Body of pancreas (tissue), 4 donors: ENCODE results near the gene KRT15. TPM values are rescaled to one million over a fixed set of nuclear protein-coding genes. Genes with fewer than 3 reads are reported as not detected.

ENCODE experiments used
- ATAC-seq: fragments of 150-250 bp; one replicate; pipeline ENCODE4 v1.9.1; 2016
- DNase-seq, 4 donors: peaks; one replicate each; pipeline ENCODE4 v3.0.0-alpha.2; 2019
- H3K27ac ChIP-seq, 4 donors: fragments of 200-600 bp; sonication (generic); 1 replicate in 3 of 4; 2 replicates in 1 of 4; pipeline versions ENCODE4 v1.5.1 to v1.6.1; 2016 to 2019; ENCODE audit warnings: mild to moderate bottlenecking in 1 of 4, mixed read lengths in 1 of 4, moderate library complexity in 1 of 4
- H3K27me3 ChIP-seq, 2 donors: fragments of 200-600 bp; sonication (generic); one replicate each; pipeline ENCODE4 v1.6.0; 2016; ENCODE audit warnings: mild to moderate bottlenecking in 1 of 2
- H3K36me3 ChIP-seq, 2 donors: fragments of 200-600 bp; sonication (generic); replicated peaks in 1 of 2; 2 replicates each; pipeline ENCODE4 v1.5.1; 2016; ENCODE audit warnings: low read depth in 2 of 2; ENCODE audit not compliant: insufficient read depth in 1 of 2
- H3K4me1 ChIP-seq: fragments of 200-600 bp; sonication (generic); one replicate; pipeline ENCODE4 v1.6.0; 2016
- H3K4me3 ChIP-seq, 2 donors: fragments of 200-600 bp; sonication (generic); 1 replicate in 1 of 2; 2 replicates in 1 of 2; pipeline ENCODE4 v1.5.1; 2016 to 2019
- H3K9me3 ChIP-seq, 3 donors: fragments of 200-600 bp; sonication (generic); 1 replicate in 2 of 3; 2 replicates in 1 of 3; pipeline ENCODE4 v1.5.1; 2016
- POLR2A ChIP-seq, 3 donors: fragments of 450-650 bp; IDR thresholded peaks; one replicate each; pipeline ENCODE4 v1.6.1; 2016; ENCODE audit warnings: antibody characterized with exemption in 3 of 3, mild to moderate bottlenecking in 2 of 3
- WGBS, 2 donors: methylation state at CpG; one replicate each; pipeline ENCODE4 v1.1.5; 2017; 5-methylcytosine and 5-hydroxymethylcytosine counted together
- intact Hi-C: fragments of 100-400 bp; cut with DNase I; formaldehyde crosslinking; loops from one replicate; pipeline ENCODE4 v1.15.1; 2023
- total RNA-seq, 2 donors: library from RNA; depleted of rRNA; stranded (reverse); fragments of >200 nt; gene quantifications; one replicate each; pipeline ENCODE4 v1.1.0, GENCODE V29; 2016
- TF ChIP-seq, protein P1 (sequence below), 7 experiments: fragments of 450-650 bp in 4 of 7; fragments of 200-600 bp in 3 of 7; sonication (generic) in 3 of 7; IDR thresholded peaks; one replicate each; pipeline ENCODE4 v1.5.1; 2016 to 2019; ENCODE audit warnings: antibody characterized with exemption in 7 of 7

Gene KRT15
- total RNA-seq, result under 1 TPM in 1 of 2 donors, not detected in 1; 0.52 TPM

DNA sequence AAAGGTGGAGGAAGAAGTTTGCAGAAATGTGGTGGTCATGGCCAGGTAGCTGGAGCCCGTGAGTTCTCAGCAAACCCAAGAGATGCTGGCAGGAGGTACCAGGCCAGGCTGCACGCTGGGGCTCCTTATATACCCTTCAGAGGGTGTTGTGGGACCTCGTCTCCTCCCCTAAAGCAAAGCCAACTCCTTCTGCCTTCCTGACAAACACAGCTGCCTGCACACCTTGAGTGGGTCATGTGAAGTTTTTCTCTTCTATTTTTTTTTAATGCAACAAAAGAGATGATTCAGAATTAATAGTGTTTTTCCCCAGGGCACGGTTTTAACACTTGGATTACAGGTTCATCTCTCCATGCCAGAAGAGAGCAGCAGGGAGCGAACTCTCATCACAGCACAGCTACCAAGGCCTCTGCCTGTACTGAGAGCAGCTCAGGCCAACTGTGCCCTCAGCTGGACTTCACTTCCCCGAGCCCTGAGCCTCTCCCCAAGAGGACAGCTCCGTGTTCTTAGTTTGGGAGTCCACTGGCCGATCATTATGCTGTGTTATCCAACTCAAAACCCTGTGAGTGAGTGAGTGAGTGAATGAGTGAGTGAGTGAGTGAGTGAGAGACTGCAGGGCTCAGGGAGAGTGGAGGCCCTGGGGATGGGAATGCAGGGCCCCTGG is at the start of gene KRT15:
TSS of gene KRT15 (minus strand) at position 102 of the 661 bp plus-strand sequence. CDS start at position 39, 63 bp downstream.
- Histone ChIP-seq H3K4me1 (peaks cover 37% of the 10 kb centered on the region), H3K9me3 (no peaks in the 10 kb centered on the region), H3K27ac (peak within 1 kb of the TSS in 3 of 4 donors; percentile 52 to 73 (median 63)), H3K4me3 (no peak within 1 kb of the TSS), H3K27me3 (no peaks in the 10 kb centered on the region), H3K36me3 (no peaks in the 10 kb centered on the region)
- WGBS, 2 donors, result 51 to 63% methylated on average over 8 of the region's 8 CpGs
- TF ChIP-seq, protein P1, sequence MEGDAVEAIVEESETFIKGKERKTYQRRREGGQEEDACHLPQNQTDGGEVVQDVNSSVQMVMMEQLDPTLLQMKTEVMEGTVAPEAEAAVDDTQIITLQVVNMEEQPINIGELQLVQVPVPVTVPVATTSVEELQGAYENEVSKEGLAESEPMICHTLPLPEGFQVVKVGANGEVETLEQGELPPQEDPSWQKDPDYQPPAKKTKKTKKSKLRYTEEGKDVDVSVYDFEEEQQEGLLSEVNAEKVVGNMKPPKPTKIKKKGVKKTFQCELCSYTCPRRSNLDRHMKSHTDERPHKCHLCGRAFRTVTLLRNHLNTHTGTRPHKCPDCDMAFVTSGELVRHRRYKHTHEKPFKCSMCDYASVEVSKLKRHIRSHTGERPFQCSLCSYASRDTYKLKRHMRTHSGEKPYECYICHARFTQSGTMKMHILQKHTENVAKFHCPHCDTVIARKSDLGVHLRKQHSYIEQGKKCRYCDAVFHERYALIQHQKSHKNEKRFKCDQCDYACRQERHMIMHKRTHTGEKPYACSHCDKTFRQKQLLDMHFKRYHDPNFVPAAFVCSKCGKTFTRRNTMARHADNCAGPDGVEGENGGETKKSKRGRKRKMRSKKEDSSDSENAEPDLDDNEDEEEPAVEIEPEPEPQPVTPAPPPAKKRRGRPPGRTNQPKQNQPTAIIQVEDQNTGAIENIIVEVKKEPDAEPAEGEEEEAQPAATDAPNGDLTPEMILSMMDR (IDR thresholded peaks at IDR 0.05), result no peak
- TF ChIP-seq POLR2A (IDR thresholded peaks at IDR 0.05), result no peak
- intact Hi-C loops, result no loop called here
- no peak for ATAC-seq
- DNase-seq, result no peak

DNA sequence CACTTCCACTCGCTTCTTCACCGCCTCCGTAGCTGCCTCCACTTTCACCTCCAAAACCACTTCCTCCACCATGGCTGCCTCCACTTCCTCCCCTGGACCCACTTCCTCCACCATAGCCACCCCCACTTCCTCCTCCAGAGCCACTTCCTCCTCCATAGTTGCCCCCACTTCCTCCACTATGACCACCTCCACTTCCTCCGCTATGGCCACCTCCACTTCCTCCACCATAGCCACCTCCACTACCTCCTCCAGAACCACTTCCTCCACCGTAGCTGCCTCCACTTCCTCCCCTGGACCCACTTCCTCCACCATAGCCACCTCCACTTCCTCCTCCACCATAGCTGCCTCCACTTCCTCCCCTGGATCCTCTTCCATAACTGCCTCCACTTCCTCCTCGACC is 48.6 kb upstream of the KRT15 start:
- no peaks in the 10 kb centered on the region for H3K9me3 ChIP-seq
- H3K4me3 ChIP-seq, result no peak overlapping the region
- no peaks in the 10 kb centered on the region for H3K4me1 ChIP-seq
- no peak overlapping the region for H3K27ac ChIP-seq
- H3K27me3 ChIP-seq, result no peaks in the 10 kb centered on the region
- H3K36me3 ChIP-seq, result no peaks in the 10 kb centered on the region
- intact Hi-C loops, result no loop called here
- no peak for ATAC-seq
- TF ChIP-seq POLR2A (IDR thresholded peaks at IDR 0.05), result no peak
- TF ChIP-seq, protein P1 (IDR thresholded peaks at IDR 0.05), result no peak
- WGBS, 2 donors, result 78 to 80% methylated on average over 6 of the region's 6 CpGs
- no peak for DNase-seq

DNA sequence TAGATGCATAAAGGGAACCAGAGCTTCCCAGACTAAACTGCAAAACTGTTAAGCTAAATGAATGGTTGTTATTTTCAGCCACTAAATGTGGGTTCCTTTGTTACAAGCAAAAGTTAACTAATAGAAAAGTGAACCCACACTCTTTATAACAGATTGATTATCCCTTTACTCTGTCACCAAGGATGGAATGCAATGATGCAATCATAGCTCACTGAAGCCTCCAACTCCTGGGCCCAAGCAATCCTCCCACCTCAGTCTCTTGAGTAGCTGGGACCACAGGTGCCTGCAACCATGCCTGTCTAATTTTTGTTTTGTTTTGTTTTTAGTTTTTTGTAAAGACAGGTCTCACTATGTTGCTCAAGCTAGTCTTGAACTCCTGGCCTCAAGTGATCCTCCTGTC is 46.6 kb upstream of the KRT15 start:
- intact Hi-C loops, result no loop called here
- Histone ChIP-seq H3K9me3 (no peaks in the 10 kb centered on the region), H3K36me3 (no peaks in the 10 kb centered on the region), H3K4me3 (no peak overlapping the region), H3K27me3 (no peaks in the 10 kb centered on the region), H3K4me1 (no peaks in the 10 kb centered on the region), H3K27ac (no peak overlapping the region)
- DNase-seq, result no peak
- ATAC-seq, result no peak
- TF ChIP-seq, protein P1 (IDR thresholded peaks at IDR 0.05), result no peak
- TF ChIP-seq POLR2A (IDR thresholded peaks at IDR 0.05), result no peak

DNA sequence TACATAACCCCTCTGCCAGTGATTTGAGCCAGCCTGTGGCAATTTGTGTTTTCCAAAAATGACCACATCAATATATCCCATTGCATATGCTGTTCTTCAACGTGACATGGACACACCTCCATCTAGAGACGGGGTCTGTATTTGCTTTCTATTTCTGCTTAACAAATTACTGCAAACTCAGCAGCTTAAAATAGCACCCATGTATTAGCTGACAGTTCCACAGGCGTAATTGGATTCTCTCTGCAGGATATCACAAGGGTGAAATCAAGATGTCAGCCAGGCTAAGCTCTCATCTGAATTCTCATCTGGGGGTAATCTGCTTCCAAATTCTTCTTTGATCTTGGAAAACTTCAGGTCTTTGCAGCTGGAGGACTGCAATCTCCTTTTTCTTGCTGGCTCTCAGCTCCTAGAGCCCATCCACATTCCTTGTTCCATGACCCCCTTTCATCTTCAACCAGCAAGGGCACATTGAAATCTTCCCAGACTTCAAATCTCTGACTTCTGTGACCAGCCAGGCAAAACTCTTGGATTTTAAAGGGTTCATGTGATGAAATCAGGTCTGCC is 45.0 kb upstream of the KRT15 start:
- no peaks in the 10 kb centered on the region for H3K27me3 ChIP-seq
- no peak for DNase-seq
- 42 to 51% methylated on average over 3 of the region's 3 CpGs for WGBS, 2 donors
- no peak overlapping the region for H3K4me3 ChIP-seq
- H3K36me3 ChIP-seq, result no peaks in the 10 kb centered on the region
- no peak for TF ChIP-seq POLR2A (IDR thresholded peaks at IDR 0.05)
- TF ChIP-seq, protein P1 (IDR thresholded peaks at IDR 0.05), result no peak
- intact Hi-C loops, result no loop called here
- no peaks in the 10 kb centered on the region for H3K9me3 ChIP-seq
- no peaks in the 10 kb centered on the region for H3K4me1 ChIP-seq
- ATAC-seq, result no peak
- H3K27ac ChIP-seq, result no peak overlapping the region

DNA sequence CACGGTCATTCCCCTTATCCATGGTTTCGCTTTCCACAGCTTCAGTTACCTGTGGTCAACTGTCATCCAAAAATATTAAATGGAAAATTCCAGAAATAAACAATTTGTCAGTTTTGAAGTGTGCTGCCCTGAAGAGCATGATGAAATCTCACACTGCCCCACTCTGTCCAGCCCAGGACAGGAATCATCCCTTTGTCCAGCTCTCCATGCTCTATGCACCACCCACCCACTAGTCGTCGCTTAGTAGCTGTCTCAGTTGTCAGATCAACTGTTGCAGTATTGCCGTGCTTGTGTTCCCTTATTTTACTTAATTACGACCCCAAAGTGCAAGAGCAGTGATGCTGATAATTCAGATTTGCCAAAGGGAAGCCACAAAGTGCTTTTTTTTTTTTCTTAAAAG is 42.9 kb upstream of the KRT15 start:
- DNase-seq, result no peak
- no peak for ATAC-seq
- H3K36me3 ChIP-seq, result no peaks in the 10 kb centered on the region
- intact Hi-C loops, result no loop called here
- H3K4me3 ChIP-seq, result no peak overlapping the region
- H3K9me3 ChIP-seq, result no peaks in the 10 kb centered on the region
- H3K27me3 ChIP-seq, result no peaks in the 10 kb centered on the region
- no peak overlapping the region for H3K27ac ChIP-seq
- H3K4me1 ChIP-seq, result no peaks in the 10 kb centered on the region
- TF ChIP-seq, protein P1 (IDR thresholded peaks at IDR 0.05), result no peak
- TF ChIP-seq POLR2A (IDR thresholded peaks at IDR 0.05), result no peak
- WGBS, 2 donors, result 63 to 73% methylated on average over 6 of the region's 6 CpGs
